Measurements from ENCODE around the gene GASK1B. TPM values are rescaled to one million over a fixed set of nuclear protein-coding genes. Genes with fewer than 3 reads are reported as not detected.

The GASK1B gene
- total RNA-seq, 1 experiment from 2014 or later: 1.1 TPM

- Histone ChIP-seq H3K9me3 (ENCODE audit: control insufficient read depth, insufficient read depth, low read depth, low read length) (no peaks in the 10 kb centered on the region), H3K27me3 (ENCODE audit: control insufficient read depth, insufficient read depth, low read length) (no peaks in the 10 kb centered on the region), H3K4me1 (ENCODE audit: control insufficient read depth, insufficient read depth, low read length) (peaks cover 3% of the 10 kb centered on the region; the same call in 1 of the 2 replicates), H3K36me3 (ENCODE audit: control insufficient read depth, insufficient read depth, low read length) (no peaks in the 10 kb centered on the region), H3K27ac (ENCODE audit: low read length) (no peak overlapping the region), H3K4me3 (ENCODE audit: low read depth in 2 of 2, low read length in 2 of 2) (no peak overlapping the region)
- POLR2A ChIA-PET: no interaction called here
- BruUV-seq (replicated peaks): no TSS peak
- CTCF ChIA-PET: no interaction called here
- intact Hi-C loops (cut with micrococcal nuclease; ENCODE audit: unreplicated experiment) (no loop called here), in situ Hi-C loops (cut with HindIII; ENCODE audit: low pct_unique_long_range_greater_than_20kb, low sequenced_read_pairs) (no loop called here)
- ATAC-seq: no peak
- no peak for TF ChIP-seq TCF7L2 (IDR thresholded peaks at IDR 0.05; ENCODE audit: low read depth, low read length)
- no peak for TF ChIP-seq CTCF (IDR thresholded peaks at IDR 0.05)
- TF ChIP-seq SIN3A (IDR thresholded peaks at IDR 0.05; ENCODE audit: borderline replicate concordance, insufficient read depth, low read depth, low read length): no peak
- TF ChIP-seq REST (IDR thresholded peaks at IDR 0.05; ENCODE audit: insufficient read depth in 1 of 2, low read depth in 2 of 2, low read length in 1 of 2): no peak
- TF ChIP-seq POLR2AphosphoS5 (IDR thresholded peaks at IDR 0.05; ENCODE audit: low read depth, low read length): no peak
- no peak for DNase-seq (ENCODE audit: low read depth, low spot score)
These were observed 4.0 kb upstream of the GASK1B start for GRCh38 chr4:158176776-158177175.

- Histone ChIP-seq H3K4me1 (ENCODE audit: control insufficient read depth, insufficient read depth, low read length) (peaks cover 3% of the 10 kb centered on the region; the same call in 1 of the 2 replicates), H3K36me3 (ENCODE audit: control insufficient read depth, insufficient read depth, low read length) (no peaks in the 10 kb centered on the region), H3K27me3 (ENCODE audit: control insufficient read depth, insufficient read depth, low read length) (no peaks in the 10 kb centered on the region), H3K9me3 (ENCODE audit: control insufficient read depth, insufficient read depth, low read depth, low read length) (no peaks in the 10 kb centered on the region), H3K27ac (ENCODE audit: low read length) (no peak overlapping the region), H3K4me3 (ENCODE audit: low read depth in 2 of 2, low read length in 2 of 2) (no peak overlapping the region)
- TF ChIP-seq REST (IDR thresholded peaks at IDR 0.05; ENCODE audit: insufficient read depth in 1 of 2, low read depth in 2 of 2, low read length in 1 of 2): no peak
- no peak for TF ChIP-seq POLR2AphosphoS5 (IDR thresholded peaks at IDR 0.05; ENCODE audit: low read depth, low read length)
- TF ChIP-seq TCF7L2 (IDR thresholded peaks at IDR 0.05; ENCODE audit: low read depth, low read length): no peak
- no peak for TF ChIP-seq CTCF (IDR thresholded peaks at IDR 0.05)
- TF ChIP-seq SIN3A (IDR thresholded peaks at IDR 0.05; ENCODE audit: borderline replicate concordance, insufficient read depth, low read depth, low read length): no peak
- ChIA-PET POLR2A (no interaction called here), CTCF (no interaction called here)
- BruUV-seq (replicated peaks): no TSS peak
- in situ Hi-C loops (cut with HindIII; ENCODE audit: low pct_unique_long_range_greater_than_20kb, low sequenced_read_pairs) (no loop called here), intact Hi-C loops (cut with micrococcal nuclease; ENCODE audit: unreplicated experiment) (no loop called here)
- ATAC-seq (no peak), DNase-seq (ENCODE audit: low read depth, low spot score) (no peak)
These were observed 3.3 kb upstream of the GASK1B start for GRCh38 chr4:158176108-158176507.
